Choroid plexus epithelial cell (primary cell): ENCODE results near the gene ZDHHC19.

Source experiments
- DNase-seq: peaks from one replicate; pipeline ENCODE4 v3.0.0-alpha.2; 2010; ENCODE audit warnings: low read depth
- H3K4me3 ChIP-seq: 2 replicates; pipeline ENCODE4 v1.5.1; 2011; ENCODE audit warnings: low read depth, mild to moderate bottlenecking, control low read depth, low read length, moderate library complexity
- CTCF ChIP-seq: conservative IDR thresholded peaks from 2 replicates; pipeline ENCODE4 v1.5.1; 2011; ENCODE audit warnings: low read depth, mild to moderate bottlenecking, control low read depth, inconsistent platforms, low read length, moderate library complexity

Gene ZDHHC19

GRCh38 chr3:196198771-196199753 is 12.1 kb downstream of the ZDHHC19 start:
- no peak for DNase-seq
- H3K4me3 ChIP-seq = no peak overlapping the region
- peak; percentile 39 for TF ChIP-seq CTCF

- TF ChIP-seq CTCF = no peak
- no peak overlapping the region for H3K4me3 ChIP-seq
- DNase-seq = no peak
Measured at GRCh38 chr3:196198081-196198675, 13.0 kb downstream of the ZDHHC19 start.

- TF ChIP-seq CTCF = no peak
- H3K4me3 ChIP-seq = no peak overlapping the region
- no peak for DNase-seq
Measured at GRCh38 chr3:196197524-196197923, 13.7 kb downstream of the ZDHHC19 start.

DNA sequence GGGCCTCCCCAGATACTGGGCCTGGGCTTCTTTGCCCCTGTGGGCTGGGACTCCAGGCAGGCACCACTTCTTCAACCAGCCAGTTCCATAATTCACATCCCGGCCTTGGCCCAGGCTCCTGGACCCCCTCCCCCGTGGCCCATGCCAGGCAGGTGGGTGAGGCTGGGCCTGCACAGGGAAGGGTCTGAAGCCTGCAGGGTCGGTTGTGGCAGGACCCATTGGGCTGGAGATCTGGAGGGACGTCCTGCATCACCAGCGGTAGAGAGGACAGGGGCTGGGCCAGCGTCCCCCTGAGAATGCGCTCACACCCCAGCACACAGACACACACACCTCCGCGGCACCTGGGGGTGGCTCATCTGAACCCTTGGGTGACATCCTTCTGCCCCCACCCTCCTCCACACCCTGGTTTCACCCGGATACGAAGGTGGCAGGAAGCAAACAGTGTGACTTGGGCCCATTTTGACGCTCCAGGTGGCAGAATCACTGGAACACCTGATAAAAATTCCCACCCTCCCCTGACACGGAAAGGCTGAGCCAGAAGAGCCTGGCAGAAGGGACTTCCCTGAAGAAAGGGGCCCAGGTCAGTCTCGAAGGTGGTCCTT is 15.4 kb downstream of the ZDHHC19 start:
- no peak for TF ChIP-seq CTCF
- H3K4me3 ChIP-seq = no peak overlapping the region
- DNase-seq = no peak

DNA sequence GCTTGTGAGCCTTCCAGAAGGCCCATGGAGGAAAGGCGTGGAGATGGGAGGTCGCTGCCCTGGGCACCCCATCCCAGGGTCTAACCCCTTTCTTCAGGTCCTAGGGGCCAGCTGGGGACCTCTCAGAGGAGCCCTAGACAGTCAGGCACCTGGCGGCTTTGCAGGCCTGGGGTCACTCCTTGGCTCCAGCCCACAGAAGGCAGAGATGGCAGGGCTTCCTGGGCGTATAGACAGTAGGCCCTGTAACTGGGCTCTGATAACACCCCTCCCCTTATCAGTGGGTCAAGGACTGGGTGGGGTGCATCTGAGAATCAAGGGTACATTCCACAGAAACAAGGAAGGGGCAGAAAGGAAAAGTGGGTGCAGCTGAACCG is 16.7 kb downstream of the ZDHHC19 start:
- no peak overlapping the region for H3K4me3 ChIP-seq
- no peak for TF ChIP-seq CTCF
- no peak for DNase-seq

GRCh38 chr3:196193736-196194541 is 17.3 kb downstream of the ZDHHC19 start:
- TF ChIP-seq CTCF = no peak
- DNase-seq = no peak
- H3K4me3 ChIP-seq = no peak overlapping the region
